GM12878 (cell line): ENCODE measurements around the gene CLDN14. TPM values are rescaled to one million over a fixed set of nuclear protein-coding genes. Genes with fewer than 3 reads are reported as not detected.
A peak's percentile ranks its signal among the peaks of the same experiment; 100 is the strongest.

ENCODE experiments used
- ATAC-seq: fragments of 200-7000 bp; cut with Tn5 transposase; 3 replicates; pipeline ENCODE4 v1.9.1; 2020; ENCODE audit warnings: mild to moderate bottlenecking, moderate library complexity
- BruUV-seq: library from RNA; stranded (reverse); fragments of 400-500 nt; replicated peaks from 2 replicates; lab custom pipeline; 2021; lab: Mats Ljungman, UMichigan
- CTCF ChIA-PET: fragments of 300-600 bp; sonication (Branson Sonifier 250); formaldehyde crosslinking; extraction: SDS; loops from one replicate; lab custom pipeline; 2021; ENCODE audit warnings: inconsistent platforms; lab: Yijun Ruan, JAX
- POLR2A ChIA-PET: fragments of 350-600 bp; formaldehyde crosslinking; extraction: SDS; loops from one replicate; lab custom pipeline; 2021; ENCODE audit warnings: inconsistent platforms; lab: Charles Lee
- RAD21 ChIA-PET: fragments of 300-600 bp; sonication (Branson Sonifier 250); formaldehyde crosslinking; loops from one replicate; lab custom pipeline; 2023; ENCODE audit warnings: antibody characterized with exemption; ENCODE audit not compliant: unreplicated experiment; lab: Charles Lee
- SMC1A ChIA-PET: fragments of 300-600 bp; sonication (Branson Sonifier 250); formaldehyde crosslinking; loops from one replicate; lab custom pipeline; 2023; ENCODE audit not compliant: unreplicated experiment, uncharacterized antibody; lab: Charles Lee
- DNase-seq: peaks from one replicate; pipeline ENCODE4 v3.0.0-alpha.2; 2011; ENCODE audit warnings: low read depth, low spot score
- FAIRE-seq: peaks from 3 replicates; lab custom pipeline; 2011; peaks lifted over from hg19 to GRCh38; lab: Jason Lieb, UNC
- H2AFZ ChIP-seq: 2 replicates; pipeline ENCODE4 v1.6.0; 2011; ENCODE audit warnings: low read depth, low read length, control low read depth; ENCODE audit not compliant: control insufficient read depth
- H3K27ac ChIP-seq: 2 replicates; pipeline ENCODE4 v1.5.1; 2011; ENCODE audit warnings: control low read depth; ENCODE audit not compliant: control insufficient read depth, insufficient read depth
- H3K27me3 ChIP-seq, 2 experiments: replicated peaks in 1 of 2; 2 replicates each; pipeline versions ENCODE4 v1.6.0 to v1.6.1; 2011; ENCODE audit warnings: low read length in 1 of 2; ENCODE audit not compliant: control insufficient read depth in 2 of 2, insufficient read depth in 2 of 2
- H3K36me3 ChIP-seq, 2 experiments: 2 replicates each; pipeline ENCODE4 v1.5.1; 2011; ENCODE audit warnings: low read length in 1 of 2; ENCODE audit not compliant: control insufficient read depth in 2 of 2, insufficient read depth in 2 of 2
- H3K4me1 ChIP-seq: 2 replicates; pipeline ENCODE4 v1.6.1; 2011; ENCODE audit warnings: mild to moderate bottlenecking, low read length, moderate library complexity, mixed read lengths; ENCODE audit not compliant: control insufficient read depth, insufficient read depth
- H3K4me2 ChIP-seq: 2 replicates; pipeline ENCODE4 v1.6.0; 2011; ENCODE audit warnings: control low read depth; ENCODE audit not compliant: control insufficient read depth, insufficient read depth
- H3K4me3 ChIP-seq: fragments of 200-600 bp; sonication (generic); 2 replicates; pipeline ENCODE4 v1.5.1; 2016
- H3K79me2 ChIP-seq: 2 replicates; pipeline ENCODE4 v1.6.0; 2011; ENCODE audit warnings: low read length; ENCODE audit not compliant: control insufficient read depth, insufficient read depth
- H3K9ac ChIP-seq: 2 replicates; pipeline ENCODE4 v1.8.0; 2011; ENCODE audit warnings: low read length, control low read depth, mixed read lengths; ENCODE audit not compliant: control insufficient read depth, insufficient read depth
- H3K9me3 ChIP-seq: replicated peaks from 3 replicates; pipeline ENCODE4 v1.5.1; 2011; ENCODE audit warnings: mild to moderate bottlenecking, low read length; ENCODE audit not compliant: control insufficient read depth, insufficient read depth
- H4K20me1 ChIP-seq: 2 replicates; pipeline ENCODE4 v1.6.0; 2011; ENCODE audit not compliant: control insufficient read depth, insufficient read depth
- CREB1 ChIP-seq: IDR thresholded peaks from 2 replicates; pipeline ENCODE4 v1.6.1; 2012; ENCODE audit warnings: low read depth, mild to moderate bottlenecking, inconsistent platforms
- EGR1 ChIP-seq, 2 experiments: IDR thresholded peaks; 1 replicate in 1 of 2; 2 replicates in 1 of 2; pipeline ENCODE4 v1.6.1; 2011 to 2012; ENCODE audit warnings: low read depth in 2 of 2, low read length in 2 of 2, borderline replicate concordance in 1 of 2, mild to moderate bottlenecking in 1 of 2, moderate library complexity in 1 of 2
- HDGF ChIP-seq: fragments of 450-650 bp; IDR thresholded peaks from 2 replicates; pipeline ENCODE4 v1.6.1; 2016; ENCODE audit warnings: antibody characterized with exemption
- IRF5 ChIP-seq: fragments of 450-650 bp; IDR thresholded peaks from 2 replicates; pipeline ENCODE4 v1.6.1; 2017; ENCODE audit warnings: borderline replicate concordance
- JUNB ChIP-seq: IDR thresholded peaks from 2 replicates; pipeline ENCODE4 v1.6.1; 2016; ENCODE audit warnings: antibody characterized with exemption, mild to moderate bottlenecking
- NBN ChIP-seq: fragments of 450-650 bp; IDR thresholded peaks from 2 replicates; pipeline ENCODE4 v1.6.1; 2016
- NFYA ChIP-seq: IDR thresholded peaks from 2 replicates; pipeline ENCODE4 v1.6.1; 2011; ENCODE audit warnings: low read depth, mild to moderate bottlenecking, low read length, improper control_type of control experiment, borderline replicate concordance
- ZBTB33 ChIP-seq: fragments of 450-650 bp; IDR thresholded peaks from 2 replicates; pipeline ENCODE4 v1.6.1; 2017; ENCODE audit warnings: mild to moderate bottlenecking
- ZNF207 ChIP-seq: fragments of 450-650 bp; IDR thresholded peaks from 2 replicates; pipeline ENCODE4 v1.6.1; 2014; ENCODE audit warnings: antibody characterized with exemption, mild to moderate bottlenecking, borderline replicate concordance
- WGBS: methylation state at CpG from one replicate; pipeline ENCODE4 v1.1.6; 2016; ENCODE audit warnings: low lambda C conversion rate; ENCODE audit not compliant: insufficient replicate concordance, insufficient coverage; ENCODE audit errors: missing lambda C conversion rate; 5-methylcytosine and 5-hydroxymethylcytosine counted together
- in situ Hi-C: fragments of 300-500 bp; cut with MboI; formaldehyde crosslinking; loops from 9 replicates; pipeline ENCODE4 v1.14.3; 2018; ENCODE audit warnings: mixed read lengths
- intact Hi-C: fragments of 100-400 bp; cut with micrococcal nuclease; formaldehyde crosslinking; loops from one replicate; pipeline ENCODE4 v1.14.2; 2022; ENCODE audit not compliant: unreplicated experiment
- polyA plus RNA-seq, 11 experiments: library from polyadenylated mRNA; depleted of rRNA in 4 of 11; unstranded in 6 of 11; stranded (reverse) in 5 of 11; fragments of >200 nt; fragmentation: Nextera tagmentation in 4 of 11; fragmentation: Illumina TruSeq in 1 of 11; extraction: Ambion mirVana in 4 of 11; extraction: Trizol in 1 of 11; gene quantifications; 1 replicate in 1 of 11; 2 replicates in 10 of 11; pipeline versions ENCODE4 v1.2.1 to v1.2.3, GENCODE V29; 2011 to 2016; ENCODE audit warnings: inconsistent platforms in 2 of 11, missing spikeins in 2 of 11, low read depth in 1 of 11
- total RNA-seq, 4 experiments: library from RNA; depleted of rRNA in 3 of 4; stranded (reverse); fragments of >200 nt in 3 of 4; fragmentation: Illumina TruSeq in 1 of 4; extraction: Trizol in 1 of 4; gene quantifications; 2 replicates each; pipeline versions ENCODE4 v1.2.1 to v1.2.3, GENCODE V29; 2013 to 2021

CLDN14 gene
- total and polyA plus RNA-seq, 10 of the 15 experiments (the other 5 are each of a cell fraction or from before 2014, with no cell fraction given), result 0.90 to 19.4 (median 6.6) TPM

- intact Hi-C loops (no loop called here), in situ Hi-C loops (no loop called here)
- no peak for FAIRE-seq
- RAD21 ChIA-PET, result no interaction called here
- Histone ChIP-seq H3K9me3 (no peaks in the 10 kb centered on the region), H3K4me1 (no peaks in the 10 kb centered on the region; the same call in 1 of the 2 replicates), H3K27me3 (no peaks in the 10 kb centered on the region), H3K36me3 (no peaks in the 10 kb centered on the region), H3K27ac (no peak overlapping the region), H3K4me3 (no peak overlapping the region), H3K79me2 (no peaks in the 10 kb centered on the region), H2AFZ (no peak overlapping the region), H4K20me1 (no peaks in the 10 kb centered on the region), H3K9ac (no peak overlapping the region), H3K4me2 (no peak overlapping the region)
- CTCF ChIA-PET, result interaction anchor here (1.1 kb wide), 1 partner anchor 72 kb away, joined by 4 read pairs; no protein-coding TSS in a partner anchor
- POLR2A ChIA-PET, result interaction anchor here (1.4 kb wide), 1 partner anchor 38 kb away, joined by 4 read pairs; no protein-coding TSS in a partner anchor
- SMC1A ChIA-PET, result interaction anchor here (0.9 to 1.0 kb wide), 3 partner anchors 9 to 69 kb away, joined by 3 read pairs; no protein-coding TSS in a partner anchor
- no peak for TF ChIP-seq JUNB
- TF ChIP-seq ZNF207, result no peak
- no peak for TF ChIP-seq IRF5
- TF ChIP-seq NFYA, result no peak
- TF ChIP-seq ZBTB33, result no peak
- TF ChIP-seq EGR1 (IDR thresholded peaks at IDR 0.05; ENCODE audit: borderline replicate concordance in 1 of 2, low read depth in 2 of 2, low read length in 2 of 2), result peak in 1 of 2 experiments; percentile 35; a peak in 1 of 3 replicates
- no peak for TF ChIP-seq CREB1
- TF ChIP-seq NBN, result no peak
- TF ChIP-seq HDGF, result no peak
- no TSS peak for BruUV-seq
- 34% methylated on average over 7 of the region's 7 CpGs for WGBS
- DNase-seq, result no peak
- no peak for ATAC-seq
These were observed 46.7 kb downstream of the CLDN14 start for GRCh38 chr21:36433059-36433709.
